ENCODE results near the gene FOXN3.

FOXN3 gene

GRCh38 chr14:89237921-89238529 is 179.0 kb downstream of the FOXN3 start:
- DNase-seq (ENCODE audit: low read depth in 3 of 3, low spot score in 1 of 3) = no peak

- DNase-seq (ENCODE audit: low read depth in 3 of 3, low spot score in 1 of 3) = no peak
These were observed 180.2 kb downstream of the FOXN3 start for GRCh38 chr14:89236851-89237250.

GRCh38 chr14:89233184-89233583 is 183.8 kb downstream of the FOXN3 start:
- DNase-seq (ENCODE audit: low read depth in 3 of 3, low spot score in 1 of 3) = no peak

- DNase-seq (ENCODE audit: low read depth in 3 of 3, low spot score in 1 of 3) = no peak
These were observed 184.6 kb downstream of the FOXN3 start for GRCh38 chr14:89232265-89233070.

GRCh38 chr14:89231426-89232113 is 185.5 kb downstream of the FOXN3 start:
- DNase-seq (ENCODE audit: low read depth in 3 of 3, low spot score in 1 of 3) = no peak

GRCh38 chr14:89228921-89229639 is 188.0 kb downstream of the FOXN3 start:
- no peak for DNase-seq (ENCODE audit: low read depth in 3 of 3, low spot score in 1 of 3)

GRCh38 chr14:89227496-89227836 is 189.6 kb downstream of the FOXN3 start:
- no peak for DNase-seq (ENCODE audit: low read depth in 3 of 3, low spot score in 1 of 3)

GRCh38 chr14:89226801-89227495 is 190.1 kb downstream of the FOXN3 start:
- DNase-seq (ENCODE audit: low read depth in 3 of 3, low spot score in 1 of 3) = no peak

GRCh38 chr14:89225607-89226006 is 191.4 kb downstream of the FOXN3 start:
- DNase-seq (ENCODE audit: low read depth in 3 of 3, low spot score in 1 of 3) = no peak

- no peak for DNase-seq (ENCODE audit: low read depth in 3 of 3, low spot score in 1 of 3)
These were observed 195.8 kb downstream of the FOXN3 start for GRCh38 chr14:89221109-89221810.

- DNase-seq (ENCODE audit: low read depth in 3 of 3, low spot score in 1 of 3) = no peak
These were observed 198.0 kb downstream of the FOXN3 start for GRCh38 chr14:89219051-89219450.

- DNase-seq (ENCODE audit: low read depth in 3 of 3, low spot score in 1 of 3) = no peak
These were observed 199.1 kb downstream of the FOXN3 start for GRCh38 chr14:89217891-89218290.

GRCh38 chr14:89215531-89215930 is 201.5 kb downstream of the FOXN3 start:
- no peak for DNase-seq (ENCODE audit: low read depth in 3 of 3, low spot score in 1 of 3)

GRCh38 chr14:89215114-89215513 is 201.9 kb downstream of the FOXN3 start:
- DNase-seq (ENCODE audit: low read depth in 3 of 3, low spot score in 1 of 3) = no peak

- DNase-seq (ENCODE audit: low read depth in 3 of 3, low spot score in 1 of 3) = no peak
These were observed 202.6 kb downstream of the FOXN3 start for GRCh38 chr14:89214221-89214965.

GRCh38 chr14:89212386-89213235 is 204.4 kb downstream of the FOXN3 start:
- DNase-seq (ENCODE audit: low read depth in 3 of 3, low spot score in 1 of 3) = no peak

GRCh38 chr14:89209558-89209957 is 207.5 kb downstream of the FOXN3 start:
- DNase-seq (ENCODE audit: low read depth in 3 of 3, low spot score in 1 of 3) = no peak

GRCh38 chr14:89207925-89208328 is 209.1 kb downstream of the FOXN3 start:
- DNase-seq (ENCODE audit: low read depth in 3 of 3, low spot score in 1 of 3) = no peak

Data from stimulated activated CD4-positive, alpha-beta T cell treated with anti-CD3 and anti-CD28 coated beads, TNF-alpha, amount 100 ng/mL, for 1 hour (primary cell).